ENCODE results near the gene TMEM132D.

The TMEM132D gene

GRCh38 chr12:129150721-129151120 is 753.1 kb downstream of the TMEM132D start:
- H3K36me3 ChIP-seq (ENCODE audit: insufficient read depth, low read length), result no peaks in the 10 kb centered on the region
- H3K9me2 ChIP-seq (ENCODE audit: low read depth, low read length), result no peaks in the 10 kb centered on the region
- H3K4me1 ChIP-seq (ENCODE audit: insufficient read depth, low read length, severe bottlenecking), result no peaks in the 10 kb centered on the region
- H3K9ac ChIP-seq (ENCODE audit: low read length), result no peak overlapping the region
- H3K4me2 ChIP-seq (ENCODE audit: low read length), result no peak overlapping the region
- H3K27me3 ChIP-seq (ENCODE audit: insufficient read depth, low read length), result no peaks in the 10 kb centered on the region
- no peaks in the 10 kb centered on the region for H3K79me2 ChIP-seq (ENCODE audit: insufficient read depth, low read length)
- no peaks in the 10 kb centered on the region for H3F3A ChIP-seq (ENCODE audit: insufficient read depth, low read length)
- TF ChIP-seq EZH2 (IDR thresholded peaks at IDR 0.05; ENCODE audit: borderline replicate concordance, low read length), result no peak
- no peak for TF ChIP-seq CTCF (IDR thresholded peaks at IDR 0.05; ENCODE audit: low read length)
- no peak overlapping the region for H3K27ac ChIP-seq (ENCODE audit: low read depth, low read length, poor library complexity, severe bottlenecking)
- H3K4me3 ChIP-seq (ENCODE audit: low read depth, low read length, poor library complexity, severe bottlenecking), result no peak overlapping the region
- H2AFZ ChIP-seq (ENCODE audit: low read length), result no peak overlapping the region
- no peaks in the 10 kb centered on the region for H3K9me3 ChIP-seq (ENCODE audit: low read length)
- H4K20me1 ChIP-seq (ENCODE audit: insufficient read depth, low read length), result no peaks in the 10 kb centered on the region

- no peaks in the 10 kb centered on the region for H3K9me2 ChIP-seq (ENCODE audit: low read depth, low read length)
- no peaks in the 10 kb centered on the region for H3K4me1 ChIP-seq (ENCODE audit: insufficient read depth, low read length, severe bottlenecking)
- TF ChIP-seq EZH2 (IDR thresholded peaks at IDR 0.05; ENCODE audit: borderline replicate concordance, low read length) (no peak), CTCF (IDR thresholded peaks at IDR 0.05; ENCODE audit: low read length) (no peak)
- no peak overlapping the region for H2AFZ ChIP-seq (ENCODE audit: low read length)
- no peaks in the 10 kb centered on the region for H4K20me1 ChIP-seq (ENCODE audit: insufficient read depth, low read length)
- no peak overlapping the region for H3K27ac ChIP-seq (ENCODE audit: low read depth, low read length, poor library complexity, severe bottlenecking)
- no peaks in the 10 kb centered on the region for H3F3A ChIP-seq (ENCODE audit: insufficient read depth, low read length)
- H3K9me3 ChIP-seq (ENCODE audit: low read length), result no peaks in the 10 kb centered on the region
- no peak overlapping the region for H3K4me2 ChIP-seq (ENCODE audit: low read length)
- no peaks in the 10 kb centered on the region for H3K36me3 ChIP-seq (ENCODE audit: insufficient read depth, low read length)
- no peak overlapping the region for H3K4me3 ChIP-seq (ENCODE audit: low read depth, low read length, poor library complexity, severe bottlenecking)
- no peaks in the 10 kb centered on the region for H3K79me2 ChIP-seq (ENCODE audit: insufficient read depth, low read length)
- H3K27me3 ChIP-seq (ENCODE audit: insufficient read depth, low read length), result no peaks in the 10 kb centered on the region
- no peak overlapping the region for H3K9ac ChIP-seq (ENCODE audit: low read length)
Measured at GRCh38 chr12:129145381-129145780, 758.4 kb downstream of the TMEM132D start.

GRCh38 chr12:129138776-129139175 is 765.0 kb downstream of the TMEM132D start:
- no peak overlapping the region for H2AFZ ChIP-seq (ENCODE audit: low read length)
- no peaks in the 10 kb centered on the region for H3F3A ChIP-seq (ENCODE audit: insufficient read depth, low read length)
- H3K4me1 ChIP-seq (ENCODE audit: insufficient read depth, low read length, severe bottlenecking), result no peaks in the 10 kb centered on the region
- no peak overlapping the region for H3K9ac ChIP-seq (ENCODE audit: low read length)
- H3K4me2 ChIP-seq (ENCODE audit: low read length), result no peak overlapping the region
- TF ChIP-seq CTCF (IDR thresholded peaks at IDR 0.05; ENCODE audit: low read length) (no peak), EZH2 (IDR thresholded peaks at IDR 0.05; ENCODE audit: borderline replicate concordance, low read length) (no peak)
- H3K36me3 ChIP-seq (ENCODE audit: insufficient read depth, low read length), result no peaks in the 10 kb centered on the region
- H3K27me3 ChIP-seq (ENCODE audit: insufficient read depth, low read length), result no peaks in the 10 kb centered on the region
- no peaks in the 10 kb centered on the region for H3K79me2 ChIP-seq (ENCODE audit: insufficient read depth, low read length)
- H3K9me2 ChIP-seq (ENCODE audit: low read depth, low read length), result no peaks in the 10 kb centered on the region
- no peaks in the 10 kb centered on the region for H3K9me3 ChIP-seq (ENCODE audit: low read length)
- no peak overlapping the region for H3K27ac ChIP-seq (ENCODE audit: low read depth, low read length, poor library complexity, severe bottlenecking)
- no peaks in the 10 kb centered on the region for H4K20me1 ChIP-seq (ENCODE audit: insufficient read depth, low read length)
- H3K4me3 ChIP-seq (ENCODE audit: low read depth, low read length, poor library complexity, severe bottlenecking), result no peak overlapping the region
